ENCODE data around the gene GABBR2. TPM values are rescaled to one million over a fixed set of nuclear protein-coding genes. Genes with fewer than 3 reads are reported as not detected.

GABBR2 gene
- total and polyA plus RNA-seq, 5 experiments from 2014 or later, result not detected

DNA sequence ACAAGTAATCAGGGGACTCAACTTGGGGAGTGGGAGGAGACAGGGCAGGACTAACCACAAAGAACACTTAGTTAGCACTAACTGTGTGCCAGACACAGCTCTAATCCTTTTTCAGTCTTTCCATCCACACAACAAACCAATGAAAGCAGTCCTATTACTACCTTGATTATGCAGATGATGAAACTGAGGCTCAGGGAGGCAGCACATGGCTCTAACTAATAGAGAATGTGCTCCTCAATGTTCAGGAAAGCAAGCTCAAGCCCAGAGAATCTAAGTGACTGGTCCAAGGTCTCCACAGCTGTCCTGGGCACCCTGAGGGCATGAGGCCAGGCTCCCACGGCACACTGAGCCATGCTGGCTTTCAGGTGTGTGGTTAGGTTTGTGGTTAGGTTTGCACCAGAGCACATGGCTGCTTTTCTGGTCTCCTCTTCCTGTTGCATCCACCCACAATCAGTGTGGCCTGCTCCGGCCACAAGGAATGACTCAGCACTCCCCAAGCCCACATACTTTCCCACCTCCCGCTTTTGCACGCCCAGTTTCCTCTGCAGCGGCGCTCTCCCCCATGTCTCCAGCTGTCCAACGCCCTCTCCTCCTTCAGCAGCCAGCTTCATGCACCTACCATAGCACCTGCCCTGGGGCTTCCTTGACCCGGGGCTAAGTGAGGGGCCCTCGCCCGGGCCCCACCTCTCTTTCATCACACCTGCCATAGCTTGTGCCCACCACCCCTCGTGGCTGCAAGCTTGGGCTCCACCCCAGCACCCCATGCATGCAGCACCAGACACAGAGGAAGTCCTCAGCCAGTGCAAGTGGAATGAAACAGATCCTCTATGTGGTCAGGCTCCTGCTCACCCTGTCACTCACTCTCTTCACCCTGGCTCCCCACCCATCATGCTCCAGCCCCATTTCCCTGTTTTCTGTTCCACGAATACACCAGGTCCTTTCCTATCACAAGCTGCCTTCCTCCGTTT lies 133.1 kb downstream of the GABBR2 start:
- no peak for DNase-seq
- Mint-ChIP-seq H3K27ac (peak overlapping the region in 1 of 10 donors; percentile 26), H3K27me3 (peaks cover 20 to 48% (median 32%) of the 10 kb centered on the region in 5 donors), H3K36me3 (no peaks in the 10 kb centered on the region), H3K4me1 (peaks cover 14 to 17% (median 16%) of the 10 kb centered on the region in 4 donors), H3K4me3 (peak overlapping the region in 3 of 10 donors; percentile 2 to 36 (median 11)), H3K9me3 (peaks cover 0 to 2% (median 0%) of the 10 kb centered on the region in 9 donors)
- POLR2A ChIA-PET, result no interaction called here
- ATAC-seq, result no peak

DNA sequence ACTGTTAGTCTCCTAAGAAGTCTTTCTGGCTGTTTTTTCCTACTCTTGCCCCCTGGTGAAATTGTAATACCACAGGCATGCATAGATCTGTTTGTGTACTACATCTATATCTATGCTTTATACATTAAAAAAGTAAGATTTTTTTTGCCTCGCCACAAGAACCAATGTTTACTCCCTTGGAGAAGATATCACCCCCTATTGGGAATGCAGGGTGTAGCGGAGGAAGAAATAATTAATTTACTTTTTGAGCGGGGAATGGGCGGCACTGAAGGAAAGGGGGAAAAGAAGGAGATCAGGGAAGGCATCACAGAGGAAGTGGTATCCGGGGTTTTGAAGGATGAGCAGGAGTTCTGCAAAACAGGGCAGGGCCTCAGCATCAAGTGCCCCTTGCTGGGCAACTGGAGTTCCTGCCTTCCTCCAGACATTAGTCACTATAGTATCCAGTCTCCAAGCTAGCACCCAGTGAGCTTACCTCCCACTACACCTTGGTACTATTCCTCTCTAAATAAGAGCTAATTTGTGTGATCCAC lies 134.9 kb downstream of the GABBR2 start:
- no peak overlapping the region for H3K4me3 Mint-ChIP-seq
- no peak for DNase-seq
- peaks cover 0 to 2% (median 0%) of the 10 kb centered on the region in 9 donors for H3K9me3 Mint-ChIP-seq
- H3K36me3 Mint-ChIP-seq, result no peaks in the 10 kb centered on the region
- H3K27ac Mint-ChIP-seq, result no peak overlapping the region
- peaks cover 16 to 32% (median 25%) of the 10 kb centered on the region in 5 donors for H3K27me3 Mint-ChIP-seq
- POLR2A ChIA-PET, result no interaction called here
- H3K4me1 Mint-ChIP-seq, result peaks cover 14 to 17% (median 16%) of the 10 kb centered on the region in 4 donors
- no peak for ATAC-seq

GRCh38 chr9:98572796-98573195 lies 135.9 kb downstream of the GABBR2 start:
- POLR2A ChIA-PET, result no interaction called here
- peaks cover 14 to 17% (median 16%) of the 10 kb centered on the region in 4 donors for H3K4me1 Mint-ChIP-seq

GRCh38 chr9:98572054-98572627 lies 136.6 kb downstream of the GABBR2 start:
- peaks cover 8 to 21% (median 9%) of the 10 kb centered on the region in 5 donors for H3K27me3 Mint-ChIP-seq
- H3K36me3 Mint-ChIP-seq, result no peaks in the 10 kb centered on the region
- peaks cover 14 to 17% (median 16%) of the 10 kb centered on the region in 4 donors for H3K4me1 Mint-ChIP-seq
- H3K4me3 Mint-ChIP-seq, result no peak overlapping the region
- POLR2A ChIA-PET, result no interaction called here
- DNase-seq (no peak), ATAC-seq (no peak)
- H3K27ac Mint-ChIP-seq, result no peak overlapping the region
- no peaks in the 10 kb centered on the region for H3K9me3 Mint-ChIP-seq

More at GRCh38 chr9:98572796-98573195, 135.9 kb downstream of the GABBR2 start:
- ATAC-seq (no peak), DNase-seq (no peak)
- Mint-ChIP-seq H3K4me3 (no peak overlapping the region), H3K27ac (no peak overlapping the region), H3K9me3 (peaks cover 0 to 2% (median 0%) of the 10 kb centered on the region in 9 donors), H3K36me3 (no peaks in the 10 kb centered on the region), H3K27me3 (peaks cover 11 to 25% (median 15%) of the 10 kb centered on the region in 5 donors)

GRCh38 chr9:98571643-98572042 lies 137.1 kb downstream of the GABBR2 start:
- POLR2A ChIA-PET, result no interaction called here
- peaks cover 3 to 16% (median 7%) of the 10 kb centered on the region in 5 donors for H3K27me3 Mint-ChIP-seq
- H3K9me3 Mint-ChIP-seq, result no peaks in the 10 kb centered on the region
- H3K27ac Mint-ChIP-seq, result no peak overlapping the region
- H3K36me3 Mint-ChIP-seq, result no peaks in the 10 kb centered on the region
- no peak overlapping the region for H3K4me3 Mint-ChIP-seq
- H3K4me1 Mint-ChIP-seq, result peaks cover 13 to 17% (median 15%) of the 10 kb centered on the region in 4 donors
- DNase-seq, result no peak
- no peak for ATAC-seq

DNA sequence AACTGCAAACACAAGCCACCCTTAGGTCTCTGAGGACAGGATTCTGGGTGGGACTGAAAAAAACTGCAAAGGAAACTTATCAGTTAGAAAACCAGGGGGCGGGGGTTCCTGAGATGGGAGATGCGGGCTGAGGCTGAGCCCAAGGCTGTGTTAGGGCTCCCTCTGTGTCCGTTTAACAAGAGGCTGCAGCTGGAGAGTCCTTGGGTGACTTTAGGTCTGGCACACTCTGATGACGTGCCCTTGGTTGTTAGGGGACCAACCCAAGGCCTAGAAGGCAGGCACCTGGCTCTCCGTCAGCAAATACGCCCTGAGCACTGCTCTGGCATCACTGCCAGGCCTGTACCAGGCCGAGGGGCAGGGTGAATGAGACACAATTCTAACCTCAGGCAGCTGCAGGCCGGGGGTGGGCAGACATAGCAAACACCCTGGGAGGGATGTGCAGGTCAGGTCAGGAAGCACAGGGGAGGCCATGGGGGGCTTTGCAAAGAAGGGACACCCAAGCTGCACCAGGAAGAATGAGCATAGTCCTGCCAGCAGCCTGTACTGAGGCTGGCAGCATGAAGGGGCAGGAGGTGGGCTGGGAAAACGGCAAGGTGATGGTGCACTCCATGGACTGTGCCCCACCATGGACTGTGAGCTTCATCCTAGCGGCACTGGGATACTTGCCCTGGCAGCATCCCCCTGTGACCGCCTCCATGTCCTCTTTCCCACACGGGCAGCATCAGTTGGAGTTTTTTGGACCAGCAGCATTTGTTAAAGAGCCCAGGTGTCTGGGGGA lies 137.9 kb downstream of the GABBR2 start:
- Mint-ChIP-seq H3K27ac (no peak overlapping the region), H3K4me3 (no peak overlapping the region), H3K27me3 (peaks cover 0 to 11% (median 3%) of the 10 kb centered on the region in 5 donors), H3K4me1 (peaks cover 7 to 11% (median 9%) of the 10 kb centered on the region in 4 donors), H3K36me3 (no peaks in the 10 kb centered on the region), H3K9me3 (no peaks in the 10 kb centered on the region)
- POLR2A ChIA-PET, result no interaction called here
- DNase-seq (no peak), ATAC-seq (no peak)

- no peak overlapping the region for H3K27ac Mint-ChIP-seq
- ATAC-seq (no peak), DNase-seq (no peak)
- peaks cover 0 to 10% (median 2%) of the 10 kb centered on the region in 5 donors for H3K27me3 Mint-ChIP-seq
- POLR2A ChIA-PET, result no interaction called here
- no peaks in the 10 kb centered on the region for H3K9me3 Mint-ChIP-seq
- no peak overlapping the region for H3K4me3 Mint-ChIP-seq
- no peaks in the 10 kb centered on the region for H3K36me3 Mint-ChIP-seq
- H3K4me1 Mint-ChIP-seq, result peaks cover under 1 to 3% (median 2%) of the 10 kb centered on the region in 4 donors
Observed at GRCh38 chr9:98570055-98570454, 138.7 kb downstream of the GABBR2 start.

GRCh38 chr9:98569491-98569890 lies 139.2 kb downstream of the GABBR2 start:
- Mint-ChIP-seq H3K9me3 (no peaks in the 10 kb centered on the region), H3K27ac (no peak overlapping the region), H3K36me3 (no peaks in the 10 kb centered on the region), H3K4me3 (no peak overlapping the region), H3K4me1 (peaks cover 0 to 2% (median 0%) of the 10 kb centered on the region in 4 donors), H3K27me3 (peaks cover 0 to 10% (median 0%) of the 10 kb centered on the region in 5 donors)
- POLR2A ChIA-PET, result no interaction called here
- DNase-seq, result no peak
- no peak for ATAC-seq

DNA sequence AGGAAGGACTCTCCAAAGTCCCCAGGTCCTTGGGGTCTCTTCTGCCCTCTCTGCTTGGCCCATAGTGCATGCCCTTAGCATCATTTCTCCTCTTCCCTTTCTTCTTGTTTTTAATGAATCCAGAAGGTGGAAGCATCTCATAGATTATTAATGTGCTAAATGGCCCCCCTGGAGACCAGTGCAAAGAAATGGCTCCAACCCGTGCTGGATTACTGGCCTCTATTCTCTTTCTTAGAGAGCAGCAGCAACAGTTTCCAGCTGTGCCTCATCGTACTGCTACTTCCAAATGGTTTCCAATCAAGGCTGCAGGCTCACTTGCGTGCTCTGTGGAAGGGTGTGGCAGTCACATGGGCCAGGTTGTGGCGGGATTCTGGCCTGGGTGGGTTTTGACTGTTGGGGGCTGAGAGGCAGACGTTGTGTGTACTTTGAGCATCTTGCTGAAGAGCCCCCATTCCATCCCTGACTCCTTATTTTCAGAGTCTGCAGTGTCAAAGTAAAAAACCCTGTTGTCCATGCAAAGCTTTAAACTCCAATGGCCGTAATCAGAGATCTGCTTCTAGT lies 139.7 kb downstream of the GABBR2 start:
- peaks cover 0 to 10% (median 0%) of the 10 kb centered on the region in 5 donors for H3K27me3 Mint-ChIP-seq
- H3K27ac Mint-ChIP-seq, result no peak overlapping the region
- peaks cover 0 to 2% (median 0%) of the 10 kb centered on the region in 4 donors for H3K4me1 Mint-ChIP-seq
- no peaks in the 10 kb centered on the region for H3K9me3 Mint-ChIP-seq
- no peak for ATAC-seq
- POLR2A ChIA-PET, result no interaction called here
- no peaks in the 10 kb centered on the region for H3K36me3 Mint-ChIP-seq
- H3K4me3 Mint-ChIP-seq, result no peak overlapping the region
- no peak for DNase-seq

- Mint-ChIP-seq H3K27ac (no peak overlapping the region), H3K27me3 (peaks cover 0 to 10% (median 0%) of the 10 kb centered on the region in 5 donors), H3K36me3 (no peaks in the 10 kb centered on the region), H3K4me3 (no peak overlapping the region), H3K9me3 (no peaks in the 10 kb centered on the region), H3K4me1 (peaks cover 0 to 2% (median 0%) of the 10 kb centered on the region in 4 donors)
- POLR2A ChIA-PET, result no interaction called here
- no peak for DNase-seq
- ATAC-seq, result no peak
Observed at GRCh38 chr9:98568234-98568908, 140.4 kb downstream of the GABBR2 start.

DNA sequence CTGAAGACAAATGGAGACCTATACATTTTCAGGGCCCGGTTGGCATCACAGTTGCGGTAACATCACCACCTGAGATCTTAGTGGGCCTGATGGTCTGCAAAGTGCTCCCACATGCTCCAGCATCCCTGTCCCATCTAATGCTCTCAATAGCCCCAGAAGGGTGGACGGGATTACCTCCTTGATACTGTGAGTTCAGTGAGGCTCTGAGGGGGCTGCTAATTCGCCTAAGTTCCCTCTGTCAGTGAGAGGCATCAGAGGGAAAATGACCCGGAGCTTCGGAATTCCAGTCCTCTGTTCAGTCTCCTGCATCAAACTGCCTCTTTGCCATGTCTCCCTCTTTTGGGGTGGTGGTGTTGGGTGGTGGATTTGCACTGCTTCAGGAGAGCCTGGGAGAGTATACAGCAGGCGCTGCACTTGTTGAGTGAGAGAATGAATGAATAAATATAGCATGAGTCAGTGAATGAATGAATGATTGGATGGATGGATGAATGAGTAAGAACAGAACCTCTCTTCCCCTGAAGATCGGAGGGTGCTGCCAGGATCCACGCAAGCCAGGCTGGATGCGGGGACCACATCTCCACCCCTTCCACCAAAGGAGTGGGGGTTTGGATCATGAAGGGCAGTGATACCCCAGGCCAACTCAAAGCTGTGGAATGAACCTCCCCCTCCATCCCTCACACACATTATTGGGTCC lies 141.0 kb downstream of the GABBR2 start:
- H3K9me3 Mint-ChIP-seq, result no peaks in the 10 kb centered on the region
- no peak for ATAC-seq
- no peak for DNase-seq
- POLR2A ChIA-PET, result no interaction called here
- no peak overlapping the region for H3K4me3 Mint-ChIP-seq
- H3K4me1 Mint-ChIP-seq, result peaks cover 0 to 2% (median 0%) of the 10 kb centered on the region in 4 donors
- H3K36me3 Mint-ChIP-seq, result no peaks in the 10 kb centered on the region
- no peak overlapping the region for H3K27ac Mint-ChIP-seq
- peaks cover 0 to 10% (median 0%) of the 10 kb centered on the region in 5 donors for H3K27me3 Mint-ChIP-seq

Measured in naive thymus-derived CD8-positive, alpha-beta T cell (primary cell).